Skeletal muscle tissue (tissue), 5 donors: ENCODE results near the gene PPBP. TPM values are rescaled to one million over a fixed set of nuclear protein-coding genes. Genes with fewer than 3 reads are reported as not detected.
A peak's percentile ranks its signal among the peaks of the same experiment; 100 is the strongest.

Experiments
- H3K27ac ChIP-seq: one replicate; pipeline ENCODE4 v1.7.0; 2013; ENCODE audit warnings: mild to moderate bottlenecking, low read depth, low read length, inconsistent platforms
- H3K27me3 ChIP-seq, 3 donors: one replicate each; pipeline ENCODE4 v1.7.0; 2013; ENCODE audit warnings: low read length in 3 of 3; ENCODE audit not compliant: control insufficient read depth in 3 of 3, insufficient read depth in 3 of 3
- H3K36me3 ChIP-seq, 3 donors: one replicate each; pipeline ENCODE4 v1.7.0; 2013; ENCODE audit warnings: low read length in 3 of 3; ENCODE audit not compliant: control insufficient read depth in 3 of 3, insufficient read depth in 3 of 3
- H3K4me1 ChIP-seq, 3 donors: one replicate each; pipeline ENCODE4 v1.7.0; 2013; ENCODE audit warnings: low read length in 3 of 3, mild to moderate bottlenecking in 3 of 3; ENCODE audit not compliant: control insufficient read depth in 3 of 3, insufficient read depth in 3 of 3
- H3K4me3 ChIP-seq, 3 donors: one replicate each; pipeline ENCODE4 v1.7.0; 2013; ENCODE audit warnings: low read length in 3 of 3
- H3K9ac ChIP-seq, 3 donors: one replicate each; pipeline ENCODE4 v1.7.0; 2013; ENCODE audit warnings: low read length in 3 of 3, mild to moderate bottlenecking in 3 of 3, moderate library complexity in 2 of 3, low read depth in 1 of 3
- H3K9me3 ChIP-seq, 3 donors: one replicate each; pipeline ENCODE4 v1.7.0; 2013; ENCODE audit warnings: low read length in 3 of 3; ENCODE audit not compliant: control insufficient read depth in 3 of 3
- small RNA-seq: library from RNA; depleted of rRNA; stranded (forward); fragments of <200 nt; gene quantifications from one replicate; pipeline ENCODE3, GENCODE V24; 2014
- total RNA-seq: library from RNA; depleted of rRNA; stranded (reverse); fragments of >200 nt; gene quantifications from one replicate; pipeline ENCODE4 v1.2.3, GENCODE V29; 2014
- donor health status: Osteomylitis.

PPBP gene
- total RNA-seq, 1 donor from 2014 or later: 15.1 TPM

- Histone ChIP-seq H3K9ac (no peak overlapping the region), H3K9me3 (no peaks in the 10 kb centered on the region), H3K36me3 (no peaks in the 10 kb centered on the region), H3K27me3 (peaks cover 14 to 32% (median 19%) of the 10 kb centered on the region in 3 donors), H3K27ac (no peak overlapping the region), H3K4me1 (peaks cover 0 to 9% (median 0%) of the 10 kb centered on the region in 3 donors), H3K4me3 (peak overlapping the region in 1 of 3 donors; percentile 32)
Observed at GRCh38 chr4:73944061-73944875, 43.7 kb downstream of the PPBP start.

GRCh38 chr4:73943555-73943954, 44.4 kb downstream of the PPBP start:
- Histone ChIP-seq H3K27ac (no peak overlapping the region), H3K4me3 (no peak overlapping the region), H3K36me3 (no peaks in the 10 kb centered on the region), H3K9me3 (no peaks in the 10 kb centered on the region), H3K9ac (no peak overlapping the region), H3K4me1 (peaks cover 0 to 9% (median 0%) of the 10 kb centered on the region in 3 donors), H3K27me3 (peaks cover 14 to 32% (median 19%) of the 10 kb centered on the region in 3 donors)

- Histone ChIP-seq H3K9me3 (no peaks in the 10 kb centered on the region), H3K4me3 (no peak overlapping the region), H3K9ac (no peak overlapping the region), H3K36me3 (no peaks in the 10 kb centered on the region), H3K4me1 (no peaks in the 10 kb centered on the region), H3K27ac (no peak overlapping the region), H3K27me3 (peaks cover 0 to 9% (median 0%) of the 10 kb centered on the region in 3 donors)
Observed at GRCh38 chr4:73936969-73937368, 51.0 kb downstream of the PPBP start.

Small RNA genes within 50 kb of the gene (small RNA-seq; reads per million reads assigned to genes)
- not detected for gene RN7SL218P

Other genes with a start within 250 kb of the PPBP start
- gene CXCL8, start 247.6 kb downstream of the PPBP start, total RNA-seq: 1.0 TPM
- not detected for gene CXCL6, start 151.5 kb downstream of the PPBP start, total RNA-seq
- not detected for gene PF4V1, start 134.9 kb downstream of the PPBP start, total RNA-seq
- 0.52 TPM for gene CXCL1, start 118.8 kb downstream of the PPBP start, total RNA-seq
- 4.7 TPM for gene PF4, start 6.2 kb downstream of the PPBP start, total RNA-seq
- gene CXCL5, start 10.5 kb upstream of the PPBP start, total RNA-seq: under 0.01 TPM
- gene CXCL3, start 50.5 kb upstream of the PPBP start, total RNA-seq: not detected
- 3.1 TPM for gene CXCL2, start 111.0 kb upstream of the PPBP start, total RNA-seq
- 20.9 TPM for gene MTHFD2L, start 169.9 kb upstream of the PPBP start, total RNA-seq